Activated naive CD8-positive, alpha-beta T cell treated with anti-CD3 and anti-CD28 coated beads for 36 hours (primary cell): ENCODE data around the gene MT2A. TPM values are rescaled to one million over a fixed set of nuclear protein-coding genes. Genes with fewer than 3 reads are reported as not detected.

Experiments used
- DNase-seq: peaks from one replicate; pipeline ENCODE4 v3.0.0; 2021
- H3K27ac Mint-ChIP-seq: one replicate; pipeline ENCODE4 v1.8.0; 2022; ENCODE audit warnings: mild to moderate bottlenecking, moderate library complexity, mixed read lengths
- H3K27me3 Mint-ChIP-seq: one replicate; pipeline ENCODE4 v1.8.0; 2022; ENCODE audit warnings: mild to moderate bottlenecking, mixed read lengths
- H3K36me3 Mint-ChIP-seq: one replicate; pipeline ENCODE4 v1.8.0; 2021; ENCODE audit warnings: mild to moderate bottlenecking, mixed read lengths
- H3K4me1 Mint-ChIP-seq: one replicate; pipeline ENCODE4 v1.8.0; 2021; ENCODE audit warnings: mixed read lengths
- H3K4me3 Mint-ChIP-seq: one replicate; pipeline ENCODE4 v1.8.0; 2022; ENCODE audit warnings: mild to moderate bottlenecking, moderate library complexity, mixed read lengths
- H3K9me3 Mint-ChIP-seq: one replicate; pipeline ENCODE4 v1.8.0; 2022; ENCODE audit warnings: mixed read lengths
- total RNA-seq, 2 experiments: library from RNA; stranded (reverse); gene quantifications; one replicate each; pipeline ENCODE4 v1.2.3, GENCODE V29; 2021

MT2A gene
- total RNA-seq, 2 experiments from 2014 or later, result 124 to 126 TPM

GRCh38 chr16:56588781-56589140 is 19.6 kb upstream of the MT2A start:
- H3K9me3 Mint-ChIP-seq, result no peaks in the 10 kb centered on the region
- no peak for DNase-seq
- peaks cover 15% of the 10 kb centered on the region for H3K27me3 Mint-ChIP-seq
- H3K4me1 Mint-ChIP-seq, result peaks cover 15% of the 10 kb centered on the region
- no peak overlapping the region for H3K27ac Mint-ChIP-seq
- H3K36me3 Mint-ChIP-seq, result peaks cover 2% of the 10 kb centered on the region
- H3K4me3 Mint-ChIP-seq, result peak overlapping the region; percentile 74

GRCh38 chr16:56589141-56590039 is 19.0 kb upstream of the MT2A start, which contains the start of gene MT3:
Gene MT3 (plus strand): TSS chr16:56589528. CDS start chr16:56589591, 63 bp downstream.
- Mint-ChIP-seq H3K4me3 (peak within 1 kb of the TSS; percentile 74), H3K9me3 (peaks cover 2% of the 10 kb centered on the region), H3K4me1 (peaks cover 15% of the 10 kb centered on the region), H3K36me3 (peaks cover 2% of the 10 kb centered on the region), H3K27ac (no peak within 1 kb of the TSS), H3K27me3 (peaks cover 15% of the 10 kb centered on the region)
- peak; percentile 59 for DNase-seq

- Mint-ChIP-seq H3K36me3 (peaks cover 2% of the 10 kb centered on the region), H3K4me1 (peaks cover 15% of the 10 kb centered on the region), H3K27ac (no peak overlapping the region), H3K9me3 (peaks cover 2% of the 10 kb centered on the region), H3K27me3 (peaks cover 15% of the 10 kb centered on the region), H3K4me3 (no peak overlapping the region)
- no peak for DNase-seq
These were observed 16.9 kb upstream of the MT2A start for GRCh38 chr16:56591377-56592060.

- Mint-ChIP-seq H3K27ac (no peak overlapping the region), H3K36me3 (peaks cover 2% of the 10 kb centered on the region), H3K4me3 (no peak overlapping the region), H3K4me1 (peaks cover 14% of the 10 kb centered on the region), H3K27me3 (peaks cover 13% of the 10 kb centered on the region), H3K9me3 (peaks cover 4% of the 10 kb centered on the region)
- no peak for DNase-seq
These were observed 14.7 kb upstream of the MT2A start for GRCh38 chr16:56593573-56594291.

GRCh38 chr16:56594292-56594619 is 14.1 kb upstream of the MT2A start:
- Mint-ChIP-seq H3K9me3 (peaks cover 4% of the 10 kb centered on the region), H3K27ac (no peak overlapping the region), H3K27me3 (peaks cover 10% of the 10 kb centered on the region), H3K4me3 (no peak overlapping the region), H3K4me1 (peaks cover 11% of the 10 kb centered on the region), H3K36me3 (peaks cover 2% of the 10 kb centered on the region)
- DNase-seq, result no peak

- peaks cover 5% of the 10 kb centered on the region for H3K4me1 Mint-ChIP-seq
- no peaks in the 10 kb centered on the region for H3K36me3 Mint-ChIP-seq
- no peak for DNase-seq
- H3K27ac Mint-ChIP-seq, result no peak overlapping the region
- peaks cover 3% of the 10 kb centered on the region for H3K27me3 Mint-ChIP-seq
- peaks cover 2% of the 10 kb centered on the region for H3K9me3 Mint-ChIP-seq
- H3K4me3 Mint-ChIP-seq, result no peak overlapping the region
These were observed 7.9 kb upstream of the MT2A start for GRCh38 chr16:56600398-56600999.

- Mint-ChIP-seq H3K27ac (no peak overlapping the region), H3K4me3 (no peak overlapping the region)
These were observed 7.1 kb upstream of the MT2A start for GRCh38 chr16:56601325-56601724.

GRCh38 chr16:56603589-56603988 is 4.8 kb upstream of the MT2A start:
- Mint-ChIP-seq H3K4me3 (no peak overlapping the region), H3K27me3 (peaks cover 3% of the 10 kb centered on the region), H3K27ac (no peak overlapping the region), H3K36me3 (peaks cover 3% of the 10 kb centered on the region), H3K4me1 (peaks cover 26% of the 10 kb centered on the region), H3K9me3 (no peaks in the 10 kb centered on the region)
- no peak for DNase-seq

More at GRCh38 chr16:56601325-56601724, 7.1 kb upstream of the MT2A start:
- no peak for DNase-seq
- peaks cover 2% of the 10 kb centered on the region for H3K9me3 Mint-ChIP-seq
- peaks cover 3% of the 10 kb centered on the region for H3K27me3 Mint-ChIP-seq
- no peaks in the 10 kb centered on the region for H3K36me3 Mint-ChIP-seq
- H3K4me1 Mint-ChIP-seq, result peaks cover 9% of the 10 kb centered on the region

GRCh38 chr16:56604966-56605365 is 3.4 kb upstream of the MT2A start:
- Mint-ChIP-seq H3K9me3 (no peaks in the 10 kb centered on the region), H3K4me3 (no peak overlapping the region), H3K27me3 (peaks cover 3% of the 10 kb centered on the region), H3K4me1 (peaks cover 33% of the 10 kb centered on the region), H3K27ac (no peak overlapping the region), H3K36me3 (peaks cover 4% of the 10 kb centered on the region)
- DNase-seq, result no peak

GRCh38 chr16:56605475-56605874 is 2.9 kb upstream of the MT2A start:
- Mint-ChIP-seq H3K27me3 (peaks cover 2% of the 10 kb centered on the region), H3K4me1 (peaks cover 36% of the 10 kb centered on the region), H3K9me3 (no peaks in the 10 kb centered on the region), H3K4me3 (no peak overlapping the region), H3K36me3 (peaks cover 4% of the 10 kb centered on the region), H3K27ac (no peak overlapping the region)
- no peak for DNase-seq

GRCh38 chr16:56606071-56606475 is 2.3 kb upstream of the MT2A start:
- Mint-ChIP-seq H3K27me3 (no peaks in the 10 kb centered on the region), H3K9me3 (no peaks in the 10 kb centered on the region), H3K4me3 (no peak overlapping the region), H3K4me1 (peaks cover 41% of the 10 kb centered on the region), H3K27ac (no peak overlapping the region), H3K36me3 (peaks cover 4% of the 10 kb centered on the region)
- no peak for DNase-seq

- peak overlapping the region; percentile 81 for H3K27ac Mint-ChIP-seq
These were observed 1.8 kb upstream of the MT2A start for GRCh38 chr16:56606476-56607108.

GRCh38 chr16:56607109-56607618 is 1.2 kb upstream of the MT2A start:
- Mint-ChIP-seq H3K9me3 (no peaks in the 10 kb centered on the region), H3K36me3 (peaks cover 4% of the 10 kb centered on the region), H3K27me3 (no peaks in the 10 kb centered on the region), H3K4me3 (peak overlapping the region; percentile 42), H3K4me1 (peaks cover 51% of the 10 kb centered on the region), H3K27ac (peak overlapping the region; percentile 81)
- DNase-seq, result peak; percentile 21

More at GRCh38 chr16:56606476-56607108, 1.8 kb upstream of the MT2A start:
- Mint-ChIP-seq H3K4me1 (peaks cover 46% of the 10 kb centered on the region), H3K9me3 (no peaks in the 10 kb centered on the region), H3K36me3 (peaks cover 4% of the 10 kb centered on the region), H3K27me3 (no peaks in the 10 kb centered on the region), H3K4me3 (peak overlapping the region; percentile 42)
- DNase-seq, result no peak

GRCh38 chr16:56607675-56608042 is 725 bp upstream of the MT2A start:
- no peak for DNase-seq
- Mint-ChIP-seq H3K9me3 (no peaks in the 10 kb centered on the region), H3K27me3 (no peaks in the 10 kb centered on the region), H3K4me3 (peak overlapping the region; percentile 52), H3K27ac (peak overlapping the region; percentile 81), H3K4me1 (peaks cover 56% of the 10 kb centered on the region), H3K36me3 (peaks cover 4% of the 10 kb centered on the region)
